Fibroblast of lung (primary cell): Measurements from ENCODE around the gene P4HTM. TPM values are rescaled to one million over a fixed set of nuclear protein-coding genes. Genes with fewer than 3 reads are reported as not detected.

ENCODE experiments used
- DNase-seq, 2 donors: peaks; one replicate each; pipeline versions ENCODE4 v3.0.0 to v3.0.0-alpha.2; 2010; ENCODE audit warnings: low read depth in 2 of 2
- H2AFZ ChIP-seq: 2 replicates; pipeline ENCODE4 v1.5.1; 2012; ENCODE audit warnings: low read length, control low read depth, inconsistent platforms
- H3K27ac ChIP-seq: 2 replicates; pipeline ENCODE4 v1.5.1; 2011; ENCODE audit warnings: low read length, control low read depth; ENCODE audit not compliant: insufficient read depth
- H3K27me3 ChIP-seq: 2 replicates; pipeline ENCODE4 v1.5.1; 2011; ENCODE audit warnings: mild to moderate bottlenecking, low read length; ENCODE audit not compliant: control insufficient read depth, insufficient read depth
- H3K36me3 ChIP-seq: 2 replicates; pipeline ENCODE4 v1.5.1; 2011; ENCODE audit warnings: low read length; ENCODE audit not compliant: control insufficient read depth, insufficient read depth
- H3K4me1 ChIP-seq: 2 replicates; pipeline ENCODE4 v1.5.1; 2011; ENCODE audit warnings: low read length; ENCODE audit not compliant: control insufficient read depth, insufficient read depth; ENCODE audit errors: extremely low read depth
- H3K4me2 ChIP-seq: 2 replicates; pipeline ENCODE4 v1.5.1; 2011; ENCODE audit warnings: low read length, control low read depth; ENCODE audit not compliant: insufficient read depth; ENCODE audit errors: extremely low read depth
- H3K4me3 ChIP-seq, 4 experiments: fragments of 200-600 bp in 1 of 4; sonication (generic) in 1 of 4; replicated peaks in 1 of 4; 2 replicates each; pipeline ENCODE4 v1.5.1; 2011 to 2016; ENCODE audit warnings: low read length in 4 of 4, low read depth in 3 of 4, mild to moderate bottlenecking in 3 of 4, control low read depth in 2 of 4, inconsistent platforms in 1 of 4, mixed read lengths in 1 of 4; ENCODE audit not compliant: insufficient read depth in 1 of 4; ENCODE audit errors: control extremely low read depth in 1 of 4
- H3K79me2 ChIP-seq: 2 replicates; pipeline ENCODE4 v1.5.1; 2012; ENCODE audit warnings: mild to moderate bottlenecking, low read length, inconsistent platforms; ENCODE audit not compliant: control insufficient read depth, insufficient read depth
- H3K9ac ChIP-seq: 2 replicates; pipeline ENCODE4 v1.5.1; 2011; ENCODE audit warnings: mild to moderate bottlenecking, low read length, control low read depth; ENCODE audit not compliant: insufficient read depth
- H3K9me3 ChIP-seq: 2 replicates; pipeline ENCODE4 v1.5.1; 2012; ENCODE audit warnings: low read depth, low read length; ENCODE audit not compliant: control insufficient read depth, insufficient read depth
- H4K20me1 ChIP-seq: 2 replicates; pipeline ENCODE4 v1.5.1; 2011; ENCODE audit warnings: low read length; ENCODE audit not compliant: control insufficient read depth, insufficient read depth; ENCODE audit errors: extremely low read depth
- CTCF ChIP-seq, 2 donors: IDR thresholded peaks in 1 of 2; conservative IDR thresholded peaks in 1 of 2; 1 replicate in 1 of 2; 2 replicates in 1 of 2; pipeline ENCODE4 v1.5.1; 2011 to 2012; ENCODE audit warnings: low read length in 2 of 2, control low read depth in 1 of 2, inconsistent platforms in 1 of 2, low read depth in 1 of 2, mild to moderate bottlenecking in 1 of 2
- EZH2 ChIP-seq: IDR thresholded peaks from 2 replicates; pipeline ENCODE4 v1.5.1; 2012; ENCODE audit warnings: low read length, control low read depth, mild to moderate bottlenecking; ENCODE audit errors: missing control alignments
- polyA plus RNA-seq, 2 donors: library from polyadenylated mRNA; depleted of rRNA in 1 of 2; stranded (reverse) in 1 of 2; unstranded in 1 of 2; fragments of >200 nt; gene quantifications; 2 replicates each; pipeline ENCODE4 v1.2.1, GENCODE V29; 2011 to 2012; ENCODE audit warnings: missing spikeins in 1 of 2
- total RNA-seq: library from RNA; depleted of rRNA; stranded (reverse); fragments of >200 nt; gene quantifications from 2 replicates; pipeline ENCODE4 v1.2.1, GENCODE V29; 2014

Gene P4HTM
- total and polyA plus RNA-seq, 2 donors (not counting 1 experiment from before 2014, with no cell fraction given) = 16.2 to 46.7 TPM

DNA sequence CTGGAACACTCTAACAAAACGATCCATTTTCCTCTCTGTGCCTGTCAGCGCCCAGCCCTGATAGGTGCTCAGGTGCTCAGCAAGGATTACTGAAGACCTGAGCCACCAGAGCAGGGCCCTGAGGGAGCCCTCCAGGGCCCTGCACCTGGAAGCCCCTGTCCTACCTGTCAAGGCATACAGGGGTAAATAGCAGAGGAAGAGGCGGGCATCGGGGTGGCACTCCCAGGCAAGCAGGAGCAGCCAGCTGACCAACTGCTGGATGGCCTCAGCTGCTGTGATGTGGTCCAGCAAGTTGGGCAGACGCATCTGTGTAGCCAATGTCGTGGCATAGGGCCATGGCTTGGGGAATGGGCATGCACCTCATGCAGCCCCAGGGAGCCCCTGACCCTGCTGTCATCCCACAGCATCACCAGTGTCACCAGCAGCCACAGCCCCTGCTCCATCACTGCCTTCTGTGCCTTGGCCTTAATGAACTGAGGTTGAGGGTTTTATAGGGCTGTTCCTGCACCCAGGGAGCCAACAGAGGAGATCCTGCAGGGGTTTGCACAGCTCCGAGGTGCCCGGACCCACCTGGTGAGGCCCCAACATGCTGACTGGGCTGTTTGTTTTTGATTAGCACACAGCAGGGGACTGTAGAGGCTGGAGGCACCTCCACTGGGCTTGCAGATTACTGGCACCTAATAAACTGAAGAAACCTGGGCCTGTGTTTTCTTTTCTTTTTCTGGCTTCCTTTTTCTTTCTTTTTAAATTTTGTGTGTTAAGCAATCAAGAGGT is 9.2 kb downstream of the P4HTM start:
- Histone ChIP-seq H3K79me2 (no peaks in the 10 kb centered on the region), H3K4me1 (no peaks in the 10 kb centered on the region), H2AFZ (no peak overlapping the region), H3K4me2 (no peak overlapping the region), H3K9ac (no peak overlapping the region), H3K27ac (no peak overlapping the region), H3K27me3 (no peaks in the 10 kb centered on the region), H3K36me3 (no peaks in the 10 kb centered on the region), H3K4me3 (no peak overlapping the region), H4K20me1 (no peaks in the 10 kb centered on the region), H3K9me3 (no peaks in the 10 kb centered on the region)
- no peak for TF ChIP-seq CTCF (conservative IDR thresholded peaks at IDR 0.05 in 1 of 2, IDR thresholded peaks at IDR 0.05 in 1 of 2; ENCODE audit: low read depth in 1 of 2, low read length in 2 of 2)
- TF ChIP-seq EZH2 = no peak
- no peak for DNase-seq

- no peaks in the 10 kb centered on the region for H3K79me2 ChIP-seq
- H4K20me1 ChIP-seq = no peaks in the 10 kb centered on the region
- H3K27ac ChIP-seq = no peak overlapping the region
- H2AFZ ChIP-seq = no peak overlapping the region
- no peaks in the 10 kb centered on the region for H3K27me3 ChIP-seq
- no peak overlapping the region for H3K4me3 ChIP-seq
- DNase-seq = no peak
- TF ChIP-seq CTCF (conservative IDR thresholded peaks at IDR 0.05 in 1 of 2, IDR thresholded peaks at IDR 0.05 in 1 of 2; ENCODE audit: low read depth in 1 of 2, low read length in 2 of 2) = no peak
- H3K9me3 ChIP-seq = no peaks in the 10 kb centered on the region
- H3K4me2 ChIP-seq = no peak overlapping the region
- no peak overlapping the region for H3K9ac ChIP-seq
- peaks cover under 1% of the 10 kb centered on the region for H3K4me1 ChIP-seq
- H3K36me3 ChIP-seq = peaks cover 3% of the 10 kb centered on the region
These were observed 11.1 kb downstream of the P4HTM start for GRCh38 chr3:49001155-49001554.

GRCh38 chr3:49004352-49005302 is 14.6 kb downstream of the P4HTM start:
- peaks cover 3% of the 10 kb centered on the region for H3K36me3 ChIP-seq
- no peaks in the 10 kb centered on the region for H4K20me1 ChIP-seq
- no peaks in the 10 kb centered on the region for H3K27me3 ChIP-seq
- H3K27ac ChIP-seq = no peak overlapping the region
- H3K9ac ChIP-seq = no peak overlapping the region
- no peak overlapping the region for H3K4me2 ChIP-seq
- H3K79me2 ChIP-seq = peaks cover 14% of the 10 kb centered on the region
- H2AFZ ChIP-seq = no peak overlapping the region
- H3K9me3 ChIP-seq = no peaks in the 10 kb centered on the region
- H3K4me1 ChIP-seq = peaks cover 4% of the 10 kb centered on the region
- TF ChIP-seq EZH2 (no peak), CTCF (conservative IDR thresholded peaks at IDR 0.05 in 1 of 2, IDR thresholded peaks at IDR 0.05 in 1 of 2; ENCODE audit: low read depth in 1 of 2, low read length in 2 of 2) (no peak)
- H3K4me3 ChIP-seq = no peak overlapping the region
- DNase-seq = no peak
